ENCODE measurements around the gene RANGAP1. TPM values are rescaled to one million over a fixed set of nuclear protein-coding genes. Genes with fewer than 3 reads are reported as not detected.

The RANGAP1 gene
- total and polyA plus RNA-seq, 7 experiments from 2014 or later, result 22.8 to 122 (median 66.5) TPM

GRCh38 chr22:41289671-41290070, 3.7 kb upstream of the RANGAP1 start:
- ATAC-seq (no peak), DNase-seq (no peak)
- H3K27ac Mint-ChIP-seq, result peak overlapping the region in 6 of 9 donors; percentile 10 to 85 (median 47)
- POLR2A ChIA-PET, result interaction anchor here (0.6 to 1.3 kb wide), 2 partner anchors 12 to 558 kb away, joined by 3 to 5 read pairs; partner anchors contain the start of gene ZC3H7B
- CTCF ChIA-PET, result no interaction called here
- H3K9me3 Mint-ChIP-seq, result peaks cover 0 to 3% (median 0%) of the 10 kb centered on the region in 11 donors
- no peak overlapping the region for H3K27ac ChIP-seq (ENCODE audit: low read depth, low read length)
- H3K36me3 Mint-ChIP-seq, result peaks cover 0 to 3% (median 0%) of the 10 kb centered on the region in 5 donors
- intact Hi-C loops (cut with micrococcal nuclease), result loop anchor here (5.0 to 10.0 kb wide), 3 partner anchors 493 to 1765 kb away; partner anchors contain the start of genes ATF4 (in 1 of the 2), NAGA (in 1 of the 2) and PHETA2 (in 1 of the 2)
- H3K4me1 ChIP-seq (ENCODE audit: control insufficient read depth in 2 of 2, insufficient read depth in 2 of 2, low read length in 2 of 2), result peaks cover 8 to 13% of the 10 kb centered on the region in 2 donors
- no peaks in the 10 kb centered on the region for H3K27me3 Mint-ChIP-seq
- no peaks in the 10 kb centered on the region for H3K27me3 ChIP-seq (ENCODE audit: control insufficient read depth in 2 of 2, insufficient read depth in 2 of 2, low read length in 2 of 2)
- peaks cover 14 to 26% (median 22%) of the 10 kb centered on the region in 7 donors for H3K4me1 Mint-ChIP-seq
- H3K9me3 ChIP-seq (ENCODE audit: control insufficient read depth in 2 of 3, low read length in 3 of 3), result no peaks in the 10 kb centered on the region
- peaks cover 0 to 4% (median 0%) of the 10 kb centered on the region in 3 experiments for H3K36me3 ChIP-seq (ENCODE audit: control insufficient read depth in 2 of 3, insufficient read depth in 3 of 3, low read length in 3 of 3)
- H3K4me3 Mint-ChIP-seq, result no peak overlapping the region
- no peak overlapping the region for H3K4me3 ChIP-seq (ENCODE audit: low read length)

GRCh38 chr22:41288245-41288946, 2.4 kb upstream of the RANGAP1 start:
- intact Hi-C loops (cut with micrococcal nuclease), result loop anchor here (5.0 to 10.0 kb wide), 3 partner anchors 494 to 1764 kb away; partner anchors contain the start of genes ATF4 (in 1 of the 2), NAGA (in 1 of the 2) and PHETA2 (in 1 of the 2)
- Histone ChIP-seq H3K4me1 (ENCODE audit: control insufficient read depth in 2 of 2, insufficient read depth in 2 of 2, low read length in 2 of 2) (peaks cover 10 to 15% of the 10 kb centered on the region in 2 donors), H3K27ac (ENCODE audit: low read depth, low read length) (no peak overlapping the region), H3K27me3 (ENCODE audit: control insufficient read depth in 2 of 2, insufficient read depth in 2 of 2, low read length in 2 of 2) (no peaks in the 10 kb centered on the region), H3K9me3 (ENCODE audit: control insufficient read depth in 2 of 3, low read length in 3 of 3) (no peaks in the 10 kb centered on the region), H3K4me3 (ENCODE audit: low read length) (no peak overlapping the region), H3K36me3 (ENCODE audit: control insufficient read depth in 2 of 3, insufficient read depth in 3 of 3, low read length in 3 of 3) (peaks cover 0 to 4% (median 0%) of the 10 kb centered on the region in 3 experiments)
- Mint-ChIP-seq H3K27ac (peak overlapping the region in 8 of 9 donors; percentile 80 to 98 (median 87)), H3K27me3 (no peaks in the 10 kb centered on the region), H3K4me3 (peak overlapping the region in 9 of 10 donors; percentile 6 to 72 (median 61)), H3K4me1 (peaks cover 18 to 34% (median 28%) of the 10 kb centered on the region in 7 donors), H3K9me3 (peaks cover 0 to 3% (median 0%) of the 10 kb centered on the region in 11 donors), H3K36me3 (peaks cover 0 to 6% (median 3%) of the 10 kb centered on the region in 5 donors)
- no peak for ATAC-seq
- ChIA-PET POLR2A (interaction anchor here (0.5 to 1.5 kb wide), 6 partner anchors 13 to 656 kb away, joined by 3 to 8 read pairs (median 4); partner anchors contain the start of gene ZC3H7B), CTCF (interaction anchor here (0.6 to 0.7 kb wide), 2 partner anchors 366 to 1355 kb away, joined by 4 to 5 read pairs; no protein-coding TSS in a partner anchor)
- DNase-seq, result no peak

- ChIA-PET CTCF (interaction anchor here (0.7 to 1.7 kb wide), 3 partner anchors 15 to 794 kb away, joined by 3 to 7 read pairs (median 3); partner anchors contain the start of gene ZC3H7B), POLR2A (interaction anchor here (0.5 to 3.7 kb wide), 25 partner anchors 9 to 1388 kb away, joined by 3 to 60 read pairs (median 6); partner anchors contain the start of genes ACO2, EP300, PHF5A and PMM1)
- no peaks in the 10 kb centered on the region for H3K9me3 ChIP-seq (ENCODE audit: control insufficient read depth in 2 of 3, low read length in 3 of 3)
- Mint-ChIP-seq H3K9me3 (peaks cover 0 to 3% (median 0%) of the 10 kb centered on the region in 11 donors), H3K4me1 (peaks cover 19 to 40% (median 35%) of the 10 kb centered on the region in 7 donors), H3K36me3 (peaks cover 0 to 12% (median 8%) of the 10 kb centered on the region in 5 donors), H3K27ac (peak overlapping the region; percentile 95 to 99 (median 98)), H3K4me3 (peak overlapping the region; percentile 90 to 99 (median 96)), H3K27me3 (no peaks in the 10 kb centered on the region)
- peak in 6 of 9 donors; percentile 39 to 73 (median 71) for DNase-seq
- peak overlapping the region; percentile 84 for H3K27ac ChIP-seq (ENCODE audit: low read depth, low read length)
- peak; percentile 29 for ATAC-seq
- H3K27me3 ChIP-seq (ENCODE audit: control insufficient read depth in 2 of 2, insufficient read depth in 2 of 2, low read length in 2 of 2), result no peaks in the 10 kb centered on the region
- peaks cover 0 to 6% (median 0%) of the 10 kb centered on the region in 3 experiments for H3K36me3 ChIP-seq (ENCODE audit: control insufficient read depth in 2 of 3, insufficient read depth in 3 of 3, low read length in 3 of 3)
- peaks cover 10 to 15% of the 10 kb centered on the region in 2 donors for H3K4me1 ChIP-seq (ENCODE audit: control insufficient read depth in 2 of 2, insufficient read depth in 2 of 2, low read length in 2 of 2)
- peak overlapping the region; percentile 75 for H3K4me3 ChIP-seq (ENCODE audit: low read length)
- intact Hi-C loops (cut with micrococcal nuclease), result loop anchor here (1.0 to 10.0 kb wide), 18 partner anchors 15 to 1762 kb away; partner anchors contain the start of genes DESI1 (in 2 of the 2), L3MBTL2 (in 2 of the 2), POLR3H (in 2 of the 2) and RBX1 (in 2 of the 2)
Measured at GRCh38 chr22:41286639-41287091, 678 bp upstream of the RANGAP1 start.

GRCh38 chr22:41285441-41285819, 557 bp downstream of the RANGAP1 start:
- Mint-ChIP-seq H3K9me3 (peaks cover 0 to 3% (median 0%) of the 10 kb centered on the region in 11 donors), H3K4me3 (peak overlapping the region; percentile 90 to 99 (median 96)), H3K36me3 (peaks cover 0 to 12% (median 8%) of the 10 kb centered on the region in 5 donors), H3K4me1 (peaks cover 21 to 52% (median 45%) of the 10 kb centered on the region in 7 donors), H3K27ac (peak overlapping the region; percentile 95 to 99 (median 98)), H3K27me3 (no peaks in the 10 kb centered on the region)
- H3K27ac ChIP-seq (ENCODE audit: low read depth, low read length), result peak overlapping the region; percentile 99
- peaks cover 10 to 15% of the 10 kb centered on the region in 2 donors for H3K4me1 ChIP-seq (ENCODE audit: control insufficient read depth in 2 of 2, insufficient read depth in 2 of 2, low read length in 2 of 2)
- DNase-seq, result peak; percentile 63 to 94 (median 80)
- ChIA-PET CTCF (interaction anchor here (1.7 kb wide), 1 partner anchor 16 kb away, joined by 7 read pairs; the partner anchor contains the start of gene ZC3H7B), POLR2A (interaction anchor here (1.2 to 3.7 kb wide), 7 partner anchors 12 to 96 kb away, joined by 6 to 60 read pairs (median 9); partner anchors contain the start of genes TEF and ZC3H7B)
- peak overlapping the region; percentile 93 for H3K4me3 ChIP-seq (ENCODE audit: low read length)
- H3K36me3 ChIP-seq (ENCODE audit: control insufficient read depth in 2 of 3, insufficient read depth in 3 of 3, low read length in 3 of 3), result peaks cover 2 to 18% (median 3%) of the 10 kb centered on the region in 3 experiments
- no peaks in the 10 kb centered on the region for H3K9me3 ChIP-seq (ENCODE audit: control insufficient read depth in 2 of 3, low read length in 3 of 3)
- no peaks in the 10 kb centered on the region for H3K27me3 ChIP-seq (ENCODE audit: control insufficient read depth in 2 of 2, insufficient read depth in 2 of 2, low read length in 2 of 2)
- intact Hi-C loops (cut with micrococcal nuclease), result loop anchor here (5.0 to 10.0 kb wide), 3 partner anchors 497 to 1761 kb away; partner anchors contain the start of genes ATF4 (in 1 of the 2), NAGA (in 1 of the 2) and PHETA2 (in 1 of the 2)
- ATAC-seq, result peak; percentile 58

- DNase-seq, result no peak
- H3K27ac ChIP-seq (ENCODE audit: low read depth, low read length), result peak overlapping the region; percentile 99
- POLR2A ChIA-PET, result interaction anchor here (0.7 to 3.7 kb wide), 3 partner anchors 18 to 416 kb away, joined by 3 to 60 read pairs (median 17); partner anchors contain the start of gene ZC3H7B
- Mint-ChIP-seq H3K9me3 (peaks cover 0 to 3% (median 0%) of the 10 kb centered on the region in 11 donors), H3K4me3 (peak overlapping the region; percentile 48 to 99 (median 95)), H3K27me3 (no peaks in the 10 kb centered on the region), H3K4me1 (peaks cover 21 to 53% (median 46%) of the 10 kb centered on the region in 7 donors), H3K36me3 (peaks cover 0 to 12% (median 9%) of the 10 kb centered on the region in 5 donors), H3K27ac (peak overlapping the region in 8 of 9 donors; percentile 17 to 99 (median 98))
- CTCF ChIA-PET, result no interaction called here
- intact Hi-C loops (cut with micrococcal nuclease), result loop anchor here in 1 of 2 donors (10.0 kb wide), 1 partner anchor 1760 kb away; the partner anchor contains the start of gene ATF4
- ATAC-seq, result no peak
- peaks cover 3 to 28% (median 6%) of the 10 kb centered on the region in 3 experiments for H3K36me3 ChIP-seq (ENCODE audit: control insufficient read depth in 2 of 3, insufficient read depth in 3 of 3, low read length in 3 of 3)
- H3K4me1 ChIP-seq (ENCODE audit: control insufficient read depth in 2 of 2, insufficient read depth in 2 of 2, low read length in 2 of 2), result peaks cover 10 to 15% of the 10 kb centered on the region in 2 donors
- H3K9me3 ChIP-seq (ENCODE audit: control insufficient read depth in 2 of 3, low read length in 3 of 3), result no peaks in the 10 kb centered on the region
- no peaks in the 10 kb centered on the region for H3K27me3 ChIP-seq (ENCODE audit: control insufficient read depth in 2 of 2, insufficient read depth in 2 of 2, low read length in 2 of 2)
- H3K4me3 ChIP-seq (ENCODE audit: low read length), result no peak overlapping the region
Measured at GRCh38 chr22:41284465-41284864, 1.5 kb downstream of the RANGAP1 start.

Measured in naive thymus-derived CD4-positive, alpha-beta T cell (primary cell).